Vagina (tissue), 2 donors: ENCODE results near the gene MSRB1. TPM values are rescaled to one million over a fixed set of nuclear protein-coding genes. Genes with fewer than 3 reads are reported as not detected.

ENCODE experiments used
- DNase-seq, 2 donors: peaks; one replicate each; pipeline ENCODE4 v3.0.0-alpha.2; 2017; ENCODE audit errors: extremely low spot score in 2 of 2
- H3K27ac ChIP-seq: fragments of 200-600 bp; sonication (generic); one replicate; pipeline ENCODE4 v1.5.1; 2019
- H3K27me3 ChIP-seq: fragments of 200-600 bp; sonication (generic); one replicate; pipeline ENCODE4 v1.5.1; 2019
- H3K36me3 ChIP-seq, 2 donors: fragments of 200-600 bp; sonication (generic); one replicate each; pipeline ENCODE4 v1.5.1; 2017 to 2019
- H3K4me1 ChIP-seq: fragments of 200-600 bp; sonication (generic); one replicate; pipeline ENCODE4 v1.5.1; 2019
- H3K4me3 ChIP-seq, 2 donors: fragments of 200-600 bp; sonication (generic); 1 replicate in 1 of 2; 2 replicates in 1 of 2; pipeline ENCODE4 v1.5.1; 2016 to 2019
- H3K9me3 ChIP-seq: fragments of 200-600 bp; sonication (generic); one replicate; pipeline ENCODE4 v1.5.1; 2019
- POLR2A ChIP-seq, 2 donors: fragments of 450-650 bp; IDR thresholded peaks; one replicate each; pipeline ENCODE4 v1.6.1; 2017; ENCODE audit warnings: antibody characterized with exemption in 2 of 2, mild to moderate bottlenecking in 2 of 2, moderate library complexity in 2 of 2
- POLR2AphosphoS5 ChIP-seq, 2 donors: sonication (generic); formaldehyde crosslinking; IDR thresholded peaks; one replicate each; pipeline ENCODE4 v1.9.0; 2017; ENCODE audit warnings: antibody characterized with exemption in 2 of 2, mild to moderate bottlenecking in 2 of 2, low read depth in 1 of 2; ENCODE audit not compliant: insufficient read depth in 1 of 2
- intact Hi-C: fragments of 100-400 bp; cut with DNase I; formaldehyde crosslinking; loops from one replicate; pipeline ENCODE4 v1.15.1; 2023
- total RNA-seq: library from RNA; depleted of rRNA; stranded (reverse); fragments of >200 nt; gene quantifications from one replicate; pipeline ENCODE4 v1.2.3, GENCODE V29; 2016
- TF ChIP-seq, protein P1 (sequence below), 3 experiments: fragments of 450-650 bp in 2 of 3; fragments of 200-600 bp in 1 of 3; sonication (generic) in 1 of 3; IDR thresholded peaks; one replicate each; pipeline ENCODE4 v1.5.1; 2017 to 2019; ENCODE audit warnings: antibody characterized with exemption in 3 of 3, mild to moderate bottlenecking in 2 of 3, moderate library complexity in 2 of 3

Gene MSRB1
- total RNA-seq, 1 donor from 2014 or later = 53.0 TPM

GRCh38 chr16:1984347-1985225 lies 41.6 kb upstream of the MSRB1 start:
- intact Hi-C loops = no loop called here
- peak overlapping the region; percentile 53 for H3K27ac ChIP-seq
- H3K4me3 ChIP-seq = peak overlapping the region; percentile 59 to 87
- TF ChIP-seq POLR2A (IDR thresholded peaks at IDR 0.05) (no peak), POLR2AphosphoS5 (IDR thresholded peaks at IDR 0.05; ENCODE audit: insufficient read depth in 1 of 2, low read depth in 1 of 2) (no peak)
- TF ChIP-seq, protein P1, sequence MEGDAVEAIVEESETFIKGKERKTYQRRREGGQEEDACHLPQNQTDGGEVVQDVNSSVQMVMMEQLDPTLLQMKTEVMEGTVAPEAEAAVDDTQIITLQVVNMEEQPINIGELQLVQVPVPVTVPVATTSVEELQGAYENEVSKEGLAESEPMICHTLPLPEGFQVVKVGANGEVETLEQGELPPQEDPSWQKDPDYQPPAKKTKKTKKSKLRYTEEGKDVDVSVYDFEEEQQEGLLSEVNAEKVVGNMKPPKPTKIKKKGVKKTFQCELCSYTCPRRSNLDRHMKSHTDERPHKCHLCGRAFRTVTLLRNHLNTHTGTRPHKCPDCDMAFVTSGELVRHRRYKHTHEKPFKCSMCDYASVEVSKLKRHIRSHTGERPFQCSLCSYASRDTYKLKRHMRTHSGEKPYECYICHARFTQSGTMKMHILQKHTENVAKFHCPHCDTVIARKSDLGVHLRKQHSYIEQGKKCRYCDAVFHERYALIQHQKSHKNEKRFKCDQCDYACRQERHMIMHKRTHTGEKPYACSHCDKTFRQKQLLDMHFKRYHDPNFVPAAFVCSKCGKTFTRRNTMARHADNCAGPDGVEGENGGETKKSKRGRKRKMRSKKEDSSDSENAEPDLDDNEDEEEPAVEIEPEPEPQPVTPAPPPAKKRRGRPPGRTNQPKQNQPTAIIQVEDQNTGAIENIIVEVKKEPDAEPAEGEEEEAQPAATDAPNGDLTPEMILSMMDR (IDR thresholded peaks at IDR 0.05) = no peak
- DNase-seq = no peak
- no peaks in the 10 kb centered on the region for H3K9me3 ChIP-seq
- peaks cover 0 to 13% of the 10 kb centered on the region in 2 donors for H3K36me3 ChIP-seq
- H3K4me1 ChIP-seq = peaks cover 28% of the 10 kb centered on the region
- H3K27me3 ChIP-seq = no peaks in the 10 kb centered on the region

GRCh38 chr16:1983544-1984346 lies 40.7 kb upstream of the MSRB1 start, which contains the start of gene GFER:
GFER (plus strand) TSS chr16:1984193; CDS start chr16:1984219, 26 bp downstream.
- Histone ChIP-seq H3K4me1 (peaks cover 30% of the 10 kb centered on the region), H3K27ac (peak within 1 kb of the TSS; percentile 53), H3K36me3 (peaks cover 0 to 13% of the 10 kb centered on the region in 2 donors), H3K27me3 (no peaks in the 10 kb centered on the region), H3K4me3 (peak within 1 kb of the TSS; percentile 59 to 87), H3K9me3 (no peaks in the 10 kb centered on the region)
- intact Hi-C loops = no loop called here
- no peak for DNase-seq
- TF ChIP-seq, protein P1 (IDR thresholded peaks at IDR 0.05) = peak in 2 of 3 experiments; percentile 3 to 6
- TF ChIP-seq POLR2AphosphoS5 (IDR thresholded peaks at IDR 0.05; ENCODE audit: insufficient read depth in 1 of 2, low read depth in 1 of 2) = peak in 1 of 2 donors; percentile 51
- TF ChIP-seq POLR2A (IDR thresholded peaks at IDR 0.05) = no peak

DNA sequence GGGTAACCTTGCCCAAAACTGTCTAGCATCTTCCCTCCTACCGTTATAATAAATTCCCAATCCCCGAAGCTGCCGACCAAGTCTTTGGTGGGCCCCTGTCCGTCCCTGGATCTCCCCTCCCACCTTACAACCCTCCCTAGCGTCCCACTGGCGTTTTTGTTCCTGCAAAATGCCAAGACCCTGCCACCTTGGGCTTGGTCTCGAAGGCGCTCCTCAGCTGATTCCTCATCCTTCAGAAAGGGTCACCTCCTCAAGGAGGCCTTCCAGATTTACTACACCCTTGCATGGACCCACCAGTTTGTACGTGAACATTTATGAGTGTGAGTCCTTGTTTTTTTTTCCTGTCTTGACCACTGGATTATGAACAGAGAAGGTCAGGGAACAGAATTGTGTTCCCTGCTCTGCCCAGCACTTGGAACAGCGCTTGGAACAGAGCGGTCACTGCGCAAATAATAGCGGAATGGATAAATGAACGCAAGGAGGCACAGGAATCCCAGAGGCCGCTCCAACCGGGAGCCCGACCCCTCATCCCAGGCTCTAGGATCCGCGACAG lies 40.1 kb upstream of the MSRB1 start:
- Histone ChIP-seq H3K9me3 (no peaks in the 10 kb centered on the region), H3K36me3 (peaks cover 0 to 18% of the 10 kb centered on the region in 2 donors), H3K27ac (no peak overlapping the region), H3K4me1 (peaks cover 30% of the 10 kb centered on the region), H3K27me3 (no peaks in the 10 kb centered on the region), H3K4me3 (peak overlapping the region; percentile 59 to 87)
- DNase-seq = no peak
- TF ChIP-seq, protein P1 (IDR thresholded peaks at IDR 0.05) = no peak
- no peak for TF ChIP-seq POLR2A (IDR thresholded peaks at IDR 0.05)
- no peak for TF ChIP-seq POLR2AphosphoS5 (IDR thresholded peaks at IDR 0.05; ENCODE audit: insufficient read depth in 1 of 2, low read depth in 1 of 2)
- intact Hi-C loops = no loop called here

- Histone ChIP-seq H3K4me1 (peaks cover 30% of the 10 kb centered on the region), H3K27me3 (no peaks in the 10 kb centered on the region), H3K9me3 (no peaks in the 10 kb centered on the region), H3K27ac (no peak overlapping the region), H3K36me3 (peaks cover 0 to 27% of the 10 kb centered on the region in 2 donors), H3K4me3 (no peak overlapping the region)
- intact Hi-C loops = no loop called here
- DNase-seq = no peak
- TF ChIP-seq POLR2A (IDR thresholded peaks at IDR 0.05) = no peak
Observed at GRCh38 chr16:1982013-1982433, 39.0 kb upstream of the MSRB1 start.

- H3K27ac ChIP-seq = no peak within 1 kb of the TSS
- H3K27me3 ChIP-seq = no peaks in the 10 kb centered on the region
- intact Hi-C loops = no loop called here
- peaks cover 0 to 28% of the 10 kb centered on the region in 2 donors for H3K36me3 ChIP-seq
- peak within 1 kb of the TSS in 1 of 2 donors; percentile 26 for H3K4me3 ChIP-seq
- TF ChIP-seq POLR2AphosphoS5 (IDR thresholded peaks at IDR 0.05; ENCODE audit: insufficient read depth in 1 of 2, low read depth in 1 of 2) (no peak), POLR2A (IDR thresholded peaks at IDR 0.05) (no peak)
- TF ChIP-seq, protein P1 (IDR thresholded peaks at IDR 0.05) = no peak
- no peaks in the 10 kb centered on the region for H3K9me3 ChIP-seq
- no peak for DNase-seq
- peaks cover 30% of the 10 kb centered on the region for H3K4me1 ChIP-seq
Observed at GRCh38 chr16:1981398-1981836, 38.4 kb upstream of the MSRB1 start, which contains the start of gene NOXO1. NOXO1 (minus strand) TSS chr16:1981469; CDS start chr16:1981179, 290 bp downstream.
